GM18508 (cell line): ENCODE data around the gene IFT25.
"Not testable (repeated sequence)": the region's sequence is repeated elsewhere in the genome, so short reads cannot be mapped to it uniquely, and the experiment has no call there.

Source experiments
- ATAC-seq: cut with Tn5 transposase; IDR thresholded peaks from one replicate; pipeline ENCODE4 v1.9.1; 2021; ENCODE audit warnings: moderate number of reproducible peaks; ENCODE audit not compliant: insufficient read depth, unreplicated experiment

The IFT25 gene

GRCh38 chr1:53945433-53946251 lies at the start of gene IFT25:
Gene IFT25 (minus strand): TSS chr1:53945699. CDS start chr1:53940082, 5,617 bp downstream.
- peak; percentile 44 for ATAC-seq

- ATAC-seq = not testable (repeated sequence)
Measured at GRCh38 chr1:53994516-53994915, 49.0 kb upstream of the IFT25 start.

- no peak for ATAC-seq
Measured at GRCh38 chr1:53992085-53992874, 46.8 kb upstream of the IFT25 start.

- no peak for ATAC-seq
Measured at GRCh38 chr1:53987880-53988279, 42.4 kb upstream of the IFT25 start.

GRCh38 chr1:53986458-53986857 lies 41.0 kb upstream of the IFT25 start:
- ATAC-seq = no peak

- no peak for ATAC-seq
Measured at GRCh38 chr1:53984726-53985125, 39.2 kb upstream of the IFT25 start.

- ATAC-seq = no peak
Measured at GRCh38 chr1:53982763-53983104, 37.2 kb upstream of the IFT25 start.

GRCh38 chr1:53982034-53982762 lies 36.7 kb upstream of the IFT25 start:
- ATAC-seq = no peak

- no peak for ATAC-seq
Measured at GRCh38 chr1:53981220-53981619, 35.7 kb upstream of the IFT25 start.

- ATAC-seq = no peak
Measured at GRCh38 chr1:53979712-53980450, 34.4 kb upstream of the IFT25 start.

GRCh38 chr1:53975861-53976260 lies 30.4 kb upstream of the IFT25 start:
- no peak for ATAC-seq

- ATAC-seq = no peak
Measured at GRCh38 chr1:53971718-53972117, 26.2 kb upstream of the IFT25 start.

GRCh38 chr1:53969323-53969722 lies 23.8 kb upstream of the IFT25 start:
- ATAC-seq = not testable (repeated sequence)

- no peak for ATAC-seq
Measured at GRCh38 chr1:53968125-53968513, 22.6 kb upstream of the IFT25 start.

- ATAC-seq = no peak
Measured at GRCh38 chr1:53967409-53968124, 22.1 kb upstream of the IFT25 start.

GRCh38 chr1:53966794-53967193 lies 21.3 kb upstream of the IFT25 start:
- no peak for ATAC-seq

GRCh38 chr1:53964109-53964508 lies 18.6 kb upstream of the IFT25 start:
- ATAC-seq = no peak

- ATAC-seq = no peak
Measured at GRCh38 chr1:53963460-53963859, 18.0 kb upstream of the IFT25 start.

GRCh38 chr1:53962395-53962794 lies 16.9 kb upstream of the IFT25 start:
- no peak for ATAC-seq
